ENCODE results near the gene DPYD.

DPYD gene

GRCh38 chr1:97506368-97506767 lies 414.5 kb downstream of the DPYD start:
- no peak for DNase-seq

- no peak for DNase-seq
Observed at GRCh38 chr1:97505816-97506215, 415.0 kb downstream of the DPYD start.

- DNase-seq: no peak
Observed at GRCh38 chr1:97505289-97505688, 415.5 kb downstream of the DPYD start.

- DNase-seq: no peak
Observed at GRCh38 chr1:97502360-97502759, 418.5 kb downstream of the DPYD start.

GRCh38 chr1:97501628-97502027 lies 419.2 kb downstream of the DPYD start:
- no peak for DNase-seq

- no peak for DNase-seq
Observed at GRCh38 chr1:97500760-97501159, 420.1 kb downstream of the DPYD start.

- DNase-seq: no peak
Observed at GRCh38 chr1:97499667-97500066, 421.2 kb downstream of the DPYD start.

- DNase-seq: no peak
Observed at GRCh38 chr1:97489834-97490233, 431.0 kb downstream of the DPYD start.

- no peak for DNase-seq
Observed at GRCh38 chr1:97488530-97488929, 432.3 kb downstream of the DPYD start.

- DNase-seq: no peak
Observed at GRCh38 chr1:97482022-97482421, 438.8 kb downstream of the DPYD start.

GRCh38 chr1:97467445-97467844 lies 453.4 kb downstream of the DPYD start:
- DNase-seq: no peak

- no peak for DNase-seq
Observed at GRCh38 chr1:97464305-97464704, 456.5 kb downstream of the DPYD start.

GRCh38 chr1:97461782-97462181 lies 459.1 kb downstream of the DPYD start:
- no peak for DNase-seq

GRCh38 chr1:97457446-97458089 lies 463.3 kb downstream of the DPYD start:
- DNase-seq: no peak

GRCh38 chr1:97451944-97452343 lies 468.9 kb downstream of the DPYD start:
- DNase-seq: no peak

GRCh38 chr1:97451046-97451826 lies 469.6 kb downstream of the DPYD start:
- no peak for DNase-seq

GRCh38 chr1:97441966-97442365 lies 478.9 kb downstream of the DPYD start:
- no peak for DNase-seq

GRCh38 chr1:97433824-97434177 lies 487.0 kb downstream of the DPYD start:
- DNase-seq: no peak

- DNase-seq: no peak
Observed at GRCh38 chr1:97433094-97433823, 487.6 kb downstream of the DPYD start.

- DNase-seq: no peak
Observed at GRCh38 chr1:97427371-97427770, 493.5 kb downstream of the DPYD start.

- no peak for DNase-seq
Observed at GRCh38 chr1:97424209-97424608, 496.6 kb downstream of the DPYD start.

- DNase-seq: no peak
Observed at GRCh38 chr1:97423403-97423802, 497.4 kb downstream of the DPYD start.

GRCh38 chr1:97417661-97418060 lies 503.2 kb downstream of the DPYD start:
- DNase-seq: no peak
